Measurements from ENCODE around the gene EFCAB11. TPM values are rescaled to one million over a fixed set of nuclear protein-coding genes. Genes with fewer than 3 reads are reported as not detected.

The EFCAB11 gene
- total RNA-seq, 3 donors from 2014 or later: 6.4 to 13.6 (median 6.9) TPM

GRCh38 chr14:89856871-89857345 is 97.6 kb downstream of the EFCAB11 start:
- no peaks in the 10 kb centered on the region for H3K4me1 ChIP-seq

GRCh38 chr14:89855961-89856656 is 98.4 kb downstream of the EFCAB11 start:
- TF ChIP-seq CTCF (IDR thresholded peaks at IDR 0.05) (no peak), POLR2A (IDR thresholded peaks at IDR 0.05) (no peak), POLR2AphosphoS5 (IDR thresholded peaks at IDR 0.05) (no peak)
- intact Hi-C loops (cut with DNase I; ENCODE audit: low total_unique reads): no loop called here
- H3K27me3 ChIP-seq: no peaks in the 10 kb centered on the region
- no peaks in the 10 kb centered on the region for H3K4me1 ChIP-seq
- no peaks in the 10 kb centered on the region for H3K9me3 ChIP-seq
- no peak for DNase-seq (ENCODE audit: low spot score in 2 of 2)
- H3K36me3 ChIP-seq: no peaks in the 10 kb centered on the region
- H3K27ac ChIP-seq: no peak overlapping the region
- no peak overlapping the region for H3K4me3 ChIP-seq

More at GRCh38 chr14:89856871-89857345, 97.6 kb downstream of the EFCAB11 start:
- no peak overlapping the region for H3K27ac ChIP-seq
- no peaks in the 10 kb centered on the region for H3K27me3 ChIP-seq
- DNase-seq (ENCODE audit: low spot score in 2 of 2): no peak
- no peak overlapping the region for H3K4me3 ChIP-seq
- no peaks in the 10 kb centered on the region for H3K36me3 ChIP-seq
- intact Hi-C loops (cut with DNase I; ENCODE audit: low total_unique reads): no loop called here
- TF ChIP-seq POLR2AphosphoS5 (IDR thresholded peaks at IDR 0.05) (no peak), POLR2A (IDR thresholded peaks at IDR 0.05) (no peak), CTCF (IDR thresholded peaks at IDR 0.05) (no peak)
- no peaks in the 10 kb centered on the region for H3K9me3 ChIP-seq

- intact Hi-C loops (cut with DNase I; ENCODE audit: low total_unique reads): no loop called here
- TF ChIP-seq CTCF (IDR thresholded peaks at IDR 0.05) (no peak), POLR2A (IDR thresholded peaks at IDR 0.05) (no peak), POLR2AphosphoS5 (IDR thresholded peaks at IDR 0.05) (no peak)
Measured at GRCh38 chr14:89853936-89854693, 100.4 kb downstream of the EFCAB11 start.

GRCh38 chr14:89851106-89851505 is 103.4 kb downstream of the EFCAB11 start:
- intact Hi-C loops (cut with DNase I; ENCODE audit: low total_unique reads): no loop called here
- Histone ChIP-seq H3K4me3 (no peak overlapping the region), H3K4me1 (no peaks in the 10 kb centered on the region), H3K36me3 (no peaks in the 10 kb centered on the region), H3K27me3 (no peaks in the 10 kb centered on the region), H3K9me3 (no peaks in the 10 kb centered on the region), H3K27ac (no peak overlapping the region)
- TF ChIP-seq CTCF (IDR thresholded peaks at IDR 0.05) (no peak), POLR2AphosphoS5 (IDR thresholded peaks at IDR 0.05) (no peak), POLR2A (IDR thresholded peaks at IDR 0.05) (no peak)
- DNase-seq (ENCODE audit: low spot score in 2 of 2): no peak

More at GRCh38 chr14:89853936-89854693, 100.4 kb downstream of the EFCAB11 start:
- H3K36me3 ChIP-seq: no peaks in the 10 kb centered on the region
- H3K4me1 ChIP-seq: no peaks in the 10 kb centered on the region
- no peak overlapping the region for H3K27ac ChIP-seq
- H3K9me3 ChIP-seq: no peaks in the 10 kb centered on the region
- no peak for DNase-seq (ENCODE audit: low spot score in 2 of 2)
- H3K4me3 ChIP-seq: no peak overlapping the region
- no peaks in the 10 kb centered on the region for H3K27me3 ChIP-seq

- intact Hi-C loops (cut with DNase I; ENCODE audit: low total_unique reads): no loop called here
- H3K4me1 ChIP-seq: no peaks in the 10 kb centered on the region
- no peak for DNase-seq (ENCODE audit: low spot score in 2 of 2)
- H3K4me3 ChIP-seq: no peak overlapping the region
- TF ChIP-seq POLR2AphosphoS5 (IDR thresholded peaks at IDR 0.05) (no peak), POLR2A (IDR thresholded peaks at IDR 0.05) (no peak), CTCF (IDR thresholded peaks at IDR 0.05) (no peak)
- H3K36me3 ChIP-seq: no peaks in the 10 kb centered on the region
- H3K27me3 ChIP-seq: no peaks in the 10 kb centered on the region
- H3K27ac ChIP-seq: no peak overlapping the region
- H3K9me3 ChIP-seq: no peaks in the 10 kb centered on the region
Measured at GRCh38 chr14:89849931-89850330, 104.6 kb downstream of the EFCAB11 start.

Measured in breast epithelium (tissue), 4 donors.